ENCODE results near the gene VAC14.

The VAC14 gene

GRCh38 chr16:70726892-70727361, 74.0 kb downstream of the VAC14 start:
- in situ Hi-C loops (cut with HindIII; ENCODE audit: low sequenced_read_pairs), result no loop called here

- in situ Hi-C loops (cut with HindIII; ENCODE audit: low sequenced_read_pairs), result no loop called here
Measured at GRCh38 chr16:70725912-70726828, 74.8 kb downstream of the VAC14 start.

GRCh38 chr16:70725024-70725911, 75.7 kb downstream of the VAC14 start:
- in situ Hi-C loops (cut with HindIII; ENCODE audit: low sequenced_read_pairs), result no loop called here

GRCh38 chr16:70724146-70725023, 76.6 kb downstream of the VAC14 start:
- in situ Hi-C loops (cut with HindIII; ENCODE audit: low sequenced_read_pairs), result no loop called here

- in situ Hi-C loops (cut with HindIII; ENCODE audit: low sequenced_read_pairs), result no loop called here
Measured at GRCh38 chr16:70723740-70724145, 77.2 kb downstream of the VAC14 start.

GRCh38 chr16:70721202-70721963, 79.6 kb downstream of the VAC14 start:
- in situ Hi-C loops (cut with HindIII; ENCODE audit: low sequenced_read_pairs), result no loop called here

- in situ Hi-C loops (cut with HindIII; ENCODE audit: low sequenced_read_pairs), result no loop called here
Measured at GRCh38 chr16:70720425-70721201, 80.3 kb downstream of the VAC14 start.

GRCh38 chr16:70717065-70717464, 83.9 kb downstream of the VAC14 start:
- in situ Hi-C loops (cut with HindIII; ENCODE audit: low sequenced_read_pairs), result no loop called here

- in situ Hi-C loops (cut with HindIII; ENCODE audit: low sequenced_read_pairs), result no loop called here
Measured at GRCh38 chr16:70715860-70716357, 85.0 kb downstream of the VAC14 start.

GRCh38 chr16:70715055-70715858, 85.7 kb downstream of the VAC14 start:
- in situ Hi-C loops (cut with HindIII; ENCODE audit: low sequenced_read_pairs), result no loop called here

- in situ Hi-C loops (cut with HindIII; ENCODE audit: low sequenced_read_pairs), result no loop called here
Measured at GRCh38 chr16:70714581-70715054, 86.3 kb downstream of the VAC14 start.

- in situ Hi-C loops (cut with HindIII; ENCODE audit: low sequenced_read_pairs), result no loop called here
Measured at GRCh38 chr16:70713824-70714223, 87.1 kb downstream of the VAC14 start.

GRCh38 chr16:70713342-70713741, 87.6 kb downstream of the VAC14 start:
- in situ Hi-C loops (cut with HindIII; ENCODE audit: low sequenced_read_pairs), result no loop called here

- in situ Hi-C loops (cut with HindIII; ENCODE audit: low sequenced_read_pairs), result no loop called here
Measured at GRCh38 chr16:70712942-70713341, 88.0 kb downstream of the VAC14 start.

GRCh38 chr16:70712359-70712758, 88.6 kb downstream of the VAC14 start:
- in situ Hi-C loops (cut with HindIII; ENCODE audit: low sequenced_read_pairs), result no loop called here

- in situ Hi-C loops (cut with HindIII; ENCODE audit: low sequenced_read_pairs), result no loop called here
Measured at GRCh38 chr16:70711211-70712031, 89.5 kb downstream of the VAC14 start.
